A549 treated with Hydrocortisone at 1 μM for 4 hours (cell line): ENCODE data around the gene COL23A1. TPM values are rescaled to one million over a fixed set of nuclear protein-coding genes. Genes with fewer than 3 reads are reported as not detected.

Experiments used
- total RNA-seq: library from RNA; stranded (reverse); fragments of 200-300 nt; extraction: Qiagen RNA extraction; gene quantifications from 5 replicates; pipeline ENCODE4 v1.2.3, GENCODE V29; 2022

COL23A1 gene
- not detected in 5 replicates for total RNA-seq

DNA sequence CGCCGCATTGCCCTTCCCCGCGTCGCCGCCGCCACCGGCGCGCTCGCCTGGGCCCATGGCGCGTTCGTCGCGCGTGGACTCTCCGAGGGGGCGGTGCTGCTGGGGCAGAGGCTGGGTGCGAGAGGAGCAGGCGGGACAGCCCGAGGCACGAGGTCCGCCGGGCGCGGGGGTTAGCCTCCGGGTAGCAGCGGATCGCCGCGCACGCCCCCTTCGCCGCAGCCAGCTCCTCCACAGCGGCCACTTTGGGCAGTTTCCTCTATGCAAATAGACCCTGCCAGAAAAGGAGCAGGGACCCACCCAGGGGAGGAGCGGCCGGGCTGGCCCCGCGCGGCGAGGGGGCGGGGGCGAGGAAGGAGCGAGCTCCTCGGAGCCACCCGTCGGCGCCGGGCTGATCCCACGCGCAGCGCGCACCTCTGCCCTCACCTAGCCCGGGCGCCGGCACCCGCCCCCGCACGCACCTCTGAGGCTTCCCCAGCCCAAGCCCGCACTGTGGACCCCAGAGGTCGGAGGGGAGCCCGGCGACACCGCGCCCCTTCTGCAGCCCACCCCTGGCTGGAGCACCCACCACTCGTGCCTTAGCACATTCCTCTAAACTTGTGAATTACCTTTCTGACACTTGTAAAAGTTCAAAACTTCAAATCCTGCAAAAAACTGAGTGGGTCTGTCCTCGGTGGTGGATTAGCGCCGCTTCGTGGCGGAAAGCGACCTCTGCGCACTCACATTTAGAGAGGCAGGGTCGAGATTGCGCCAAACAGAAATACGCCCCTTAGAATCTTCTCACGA, at the start of gene COL23A1:
Gene COL23A1 (minus strand): TSS at position 253 of the 783 bp plus-strand sequence.

DNA sequence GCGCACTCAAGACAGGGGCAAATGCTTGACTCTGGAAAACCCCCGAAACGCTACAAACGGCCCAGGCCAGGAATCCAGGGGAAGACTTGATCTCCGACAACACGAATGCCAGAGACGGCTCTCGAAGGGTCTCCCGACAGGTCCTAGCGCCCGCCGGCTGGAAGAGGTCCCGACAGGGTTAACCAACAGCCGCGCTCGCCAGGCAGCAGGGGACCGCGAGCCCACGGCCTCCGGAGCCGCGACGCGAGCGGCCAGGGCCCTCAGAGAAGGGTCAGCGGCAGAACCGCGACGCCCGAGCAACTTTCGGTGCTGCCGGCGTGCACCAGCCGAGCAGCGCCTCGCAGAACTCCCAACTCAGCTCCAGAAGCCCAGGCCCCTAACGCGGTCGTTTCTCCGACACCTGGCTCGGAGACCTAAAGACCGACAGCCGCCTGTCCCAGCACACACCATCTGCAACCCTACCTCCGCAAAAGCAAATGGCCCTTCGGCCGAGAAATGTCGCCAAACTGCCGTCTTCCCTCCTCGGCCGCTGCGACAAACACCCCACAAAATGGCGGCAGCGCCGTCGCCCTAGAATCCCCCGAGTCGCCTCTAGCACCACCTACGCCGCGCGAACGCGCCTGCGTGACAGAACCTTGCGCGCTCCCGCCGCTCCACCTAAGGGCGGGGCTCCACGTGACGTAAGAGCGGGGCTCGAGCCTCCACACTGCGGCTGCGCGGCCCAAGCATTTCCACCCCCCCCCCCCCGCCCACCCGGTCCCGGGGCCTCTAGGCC, 36.5 kb upstream of the COL23A1 start, which contains the start of gene CLK4:
Gene CLK4 (minus strand): TSS at position 567 of the 775 bp plus-strand sequence. CDS start 3,634 bp downstream, outside the sequence.

GRCh38 chr5:178232124-178232919, 357.9 kb downstream of the COL23A1 start, which contains the start of gene PHYKPL:
Gene PHYKPL, minus strand, starts transcription at chr5:178232802. Its CDS starts 252 bp downstream, at chr5:178232550.

DNA sequence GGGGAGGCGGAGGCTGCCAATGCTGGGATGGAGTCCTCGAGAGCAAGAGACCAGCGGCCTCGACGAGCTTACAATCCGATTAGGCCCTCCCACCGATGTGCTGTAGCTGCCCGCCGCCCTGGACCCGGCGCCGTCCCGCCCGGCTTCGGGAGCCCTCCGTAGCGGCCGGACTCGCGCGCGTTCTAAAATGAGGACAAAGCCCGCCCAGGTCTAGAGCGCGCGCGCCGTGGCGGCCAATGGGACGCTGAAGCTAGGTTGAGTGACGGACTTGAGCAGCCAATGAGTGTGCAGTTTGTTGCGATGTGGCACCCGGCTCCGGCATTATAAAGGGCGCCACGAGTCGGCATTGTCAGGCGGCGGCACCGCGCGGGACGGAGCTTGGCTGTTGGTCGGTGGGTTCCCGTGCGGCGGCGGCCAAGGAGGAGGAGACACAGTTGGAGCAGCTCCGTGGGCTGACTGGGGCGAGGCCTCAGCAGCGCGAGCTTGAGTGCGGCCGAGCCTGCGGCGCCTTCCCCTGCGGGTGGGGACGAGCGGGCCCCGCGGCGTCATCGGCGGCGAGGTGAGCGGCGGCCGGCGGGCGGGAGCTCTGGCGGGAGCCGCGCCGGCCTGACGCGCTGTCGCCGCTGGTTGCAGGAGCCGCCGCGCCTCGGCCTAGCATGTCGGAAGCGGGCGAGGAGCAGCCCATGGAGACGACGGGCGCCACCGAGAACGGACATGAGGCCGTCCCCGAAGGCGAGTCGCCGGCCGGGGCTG, 385.8 kb downstream of the COL23A1 start, which contains the start of gene HNRNPAB:
Gene HNRNPAB (plus strand): TSS at position 352 of the 753 bp plus-strand sequence. CDS start 305 bp downstream, at position 657.

Other genes starting within 250 kb of the COL23A1 start
- gene CLK4, start 36.7 kb upstream of the COL23A1 start, total RNA-seq, result 7.3 to 10.4 TPM (median 7.8 TPM) in 5 replicates
- 5.7 to 9.7 TPM (median 7.2 TPM) in 5 replicates for gene ZNF354A, start 140.3 kb upstream of the COL23A1 start, total RNA-seq